ENCODE data around the gene ZER1.

ZER1 gene

DNA sequence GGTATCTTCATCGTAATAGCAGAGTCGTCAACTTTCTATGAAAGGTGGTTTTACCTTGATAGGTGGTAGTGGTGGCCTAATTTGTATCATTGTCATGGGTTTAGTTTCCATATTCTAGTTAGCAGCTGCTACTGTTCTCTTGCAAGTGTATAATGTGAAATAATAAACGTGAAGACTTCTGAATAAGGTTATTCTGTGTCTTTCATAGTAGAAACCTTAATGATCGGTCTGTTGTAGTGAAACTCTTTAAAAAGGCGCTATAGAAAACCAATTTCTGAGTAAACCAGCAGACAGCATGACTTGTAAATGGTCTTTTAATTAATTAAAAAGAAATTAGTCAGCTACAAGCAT, 81.1 kb downstream of the ZER1 start:
- no peak for DNase-seq (ENCODE audit: low spot score)

- peak; percentile 67 for DNase-seq (ENCODE audit: low spot score)
Observed at GRCh38 chr9:128689820-128690683, 81.7 kb downstream of the ZER1 start.

DNA sequence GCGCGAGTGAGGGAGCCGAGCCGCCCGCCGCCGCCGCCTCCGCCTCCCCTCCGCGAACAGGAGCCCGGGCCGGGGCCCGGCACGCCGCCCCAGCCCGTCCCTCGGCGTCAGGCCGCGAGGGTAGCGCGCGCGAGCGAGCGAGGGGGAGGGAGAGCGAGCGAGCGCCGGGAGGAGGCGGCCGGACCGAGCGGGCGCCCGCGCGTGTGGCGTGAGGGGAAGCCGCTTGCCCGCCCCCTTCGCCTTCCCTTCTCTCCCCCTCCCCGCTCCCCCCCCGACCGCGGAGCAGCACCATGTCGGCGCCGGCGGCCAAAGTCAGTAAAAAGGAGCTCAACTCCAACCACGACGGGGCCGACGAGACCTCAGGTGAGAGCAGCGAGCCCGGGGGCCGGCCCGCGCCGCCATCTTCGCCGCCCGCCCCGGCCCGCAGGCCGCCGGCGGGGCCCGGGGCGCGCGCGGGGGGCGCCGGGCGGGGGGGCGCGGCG, 82.4 kb downstream of the ZER1 start:
- DNase-seq (ENCODE audit: low spot score): peak; percentile 47

DNA sequence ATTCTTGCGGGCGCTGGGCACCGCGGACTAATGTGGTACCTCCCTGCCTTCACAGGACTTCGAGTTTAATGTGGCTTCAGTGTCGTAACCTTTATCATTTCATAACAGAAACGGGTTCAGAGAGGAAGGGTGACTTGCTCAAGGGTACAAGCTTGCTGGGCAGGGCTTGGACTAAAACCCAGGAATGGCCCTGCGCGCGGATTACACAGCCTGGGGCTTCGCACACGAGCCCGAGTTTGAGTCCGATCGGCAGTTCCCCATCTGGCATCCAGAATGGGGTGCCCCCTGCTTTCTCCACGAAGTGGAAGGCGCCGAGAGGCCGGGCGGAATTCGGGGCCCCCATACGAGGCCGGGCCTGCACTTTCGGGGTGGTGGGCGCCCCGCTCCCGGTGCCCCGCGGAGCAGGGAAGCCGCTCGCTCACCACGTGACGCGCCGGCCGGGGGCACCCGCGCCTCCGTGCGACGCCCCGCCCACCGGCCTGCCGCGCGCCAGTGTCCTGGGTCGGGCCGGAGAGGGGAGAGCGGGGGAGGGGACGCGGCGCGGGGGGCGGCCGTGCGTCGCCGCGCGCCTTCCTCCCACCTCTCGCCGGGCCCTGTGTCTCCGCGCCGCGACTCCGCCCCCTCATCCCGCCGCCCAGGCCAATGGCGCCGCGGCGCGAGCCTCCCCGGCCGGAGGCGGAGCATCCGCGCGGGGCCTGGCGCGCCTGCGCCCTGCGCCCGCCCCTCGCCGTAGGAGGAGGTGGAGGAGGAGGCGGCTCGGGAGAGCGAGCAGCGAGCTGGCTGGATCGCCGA, 83.0 kb downstream of the ZER1 start, which contains the start of gene SET:
TSS of gene SET (plus strand) at position 722 of the 792 bp plus-strand sequence. CDS start 361 bp downstream, outside the sequence.
- DNase-seq (ENCODE audit: low spot score): peak; percentile 96

- no peak for DNase-seq (ENCODE audit: low spot score)
Observed at GRCh38 chr9:128687453-128687852, 84.3 kb downstream of the ZER1 start.

- peak; percentile 20 for DNase-seq (ENCODE audit: low spot score)
Observed at GRCh38 chr9:128685636-128686489, 85.9 kb downstream of the ZER1 start.

GRCh38 chr9:128684325-128685199, 87.2 kb downstream of the ZER1 start:
- DNase-seq (ENCODE audit: low spot score): peak; percentile 80

GRCh38 chr9:128684065-128684324, 87.7 kb downstream of the ZER1 start:
- no peak for DNase-seq (ENCODE audit: low spot score)

DNA sequence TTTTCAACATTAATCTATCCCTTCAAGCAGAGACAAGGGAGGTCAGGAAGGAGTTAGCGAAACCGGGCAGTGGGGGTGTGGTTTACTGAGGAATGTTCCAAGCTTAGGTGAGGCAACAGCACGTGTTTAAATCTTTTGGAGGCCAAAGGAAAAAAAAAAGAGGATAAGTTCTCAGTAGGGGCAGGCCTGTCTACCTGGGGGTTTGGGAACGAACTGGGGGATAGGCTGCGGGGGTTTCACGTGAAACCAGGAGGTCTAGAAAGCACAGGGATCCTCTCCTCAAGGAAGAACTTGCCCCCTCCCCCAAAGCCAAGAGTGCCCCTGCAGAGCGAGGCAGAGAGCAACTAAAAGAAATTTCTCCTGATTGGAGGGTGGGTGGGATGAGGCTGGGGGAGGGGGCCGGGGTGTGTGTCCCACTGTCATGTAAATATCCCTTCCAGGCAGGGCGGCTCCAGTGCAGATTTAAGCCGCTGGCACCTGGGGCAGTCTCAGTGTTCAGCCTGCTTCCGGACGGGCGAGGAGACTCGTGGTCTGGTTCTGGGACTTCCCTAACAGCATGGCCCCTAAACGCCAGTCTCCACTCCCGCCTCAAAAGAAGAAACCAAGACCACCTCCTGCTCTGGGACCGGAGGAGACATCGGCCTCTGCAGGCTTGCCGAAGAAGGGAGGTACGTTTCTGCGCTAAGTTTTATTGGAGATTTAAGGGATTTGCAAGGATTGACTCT, 88.2 kb downstream of the ZER1 start:
- peak; percentile 38 for DNase-seq (ENCODE audit: low spot score)

Measured in Ammon's horn (tissue), 1 donor.